ENCODE measurements around the gene PLG. TPM values are rescaled to one million over a fixed set of nuclear protein-coding genes. Genes with fewer than 3 reads are reported as not detected.
"Not testable (repeated sequence)": the region's sequence is repeated elsewhere in the genome, so short reads cannot be mapped to it uniquely, and the experiment has no call there.

The PLG gene
- not detected in 2 replicates for total RNA-seq (2014; rRNA removed; shearing (Covaris generic))

DNA sequence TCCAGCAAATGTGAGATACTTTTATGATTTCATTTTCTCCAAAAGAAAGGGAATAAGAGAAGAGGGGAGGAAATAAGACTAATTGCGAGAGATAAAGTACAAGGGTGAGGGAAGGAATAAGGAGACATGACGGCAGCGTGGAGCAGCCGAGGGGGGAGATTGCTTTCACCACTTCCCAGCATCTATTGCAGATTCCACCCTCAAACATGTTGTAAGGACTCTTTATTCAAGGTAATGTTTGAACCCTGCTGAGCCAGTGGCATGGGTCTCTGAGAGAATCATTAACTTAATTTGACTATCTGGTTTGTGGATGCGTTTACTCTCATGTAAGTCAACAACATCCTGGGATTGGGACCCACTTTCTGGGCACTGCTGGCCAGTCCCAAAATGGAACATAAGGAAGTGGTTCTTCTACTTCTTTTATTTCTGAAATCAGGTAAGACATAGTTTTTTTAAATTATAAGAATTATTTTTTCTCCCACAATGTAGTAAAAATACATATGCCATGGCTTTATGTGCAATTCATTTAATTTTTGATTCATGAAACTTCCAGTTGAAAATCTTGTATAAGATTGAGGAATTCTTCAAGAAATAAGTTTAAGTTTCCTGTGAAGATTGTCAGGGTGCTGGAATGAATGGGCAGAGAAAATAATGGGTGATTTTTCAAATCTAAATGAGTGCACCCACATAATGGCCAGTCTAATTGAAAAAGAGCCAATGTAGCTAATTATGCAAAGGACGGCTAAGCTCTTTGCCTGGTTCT is at the start of gene PLG:
Gene PLG, plus strand, starts transcription at position 327 of the 763 bp plus-strand sequence. Its CDS starts 61 bp downstream, at position 388.
- not testable (repeated sequence) for DNase-seq (ENCODE audit: low read depth)

DNA sequence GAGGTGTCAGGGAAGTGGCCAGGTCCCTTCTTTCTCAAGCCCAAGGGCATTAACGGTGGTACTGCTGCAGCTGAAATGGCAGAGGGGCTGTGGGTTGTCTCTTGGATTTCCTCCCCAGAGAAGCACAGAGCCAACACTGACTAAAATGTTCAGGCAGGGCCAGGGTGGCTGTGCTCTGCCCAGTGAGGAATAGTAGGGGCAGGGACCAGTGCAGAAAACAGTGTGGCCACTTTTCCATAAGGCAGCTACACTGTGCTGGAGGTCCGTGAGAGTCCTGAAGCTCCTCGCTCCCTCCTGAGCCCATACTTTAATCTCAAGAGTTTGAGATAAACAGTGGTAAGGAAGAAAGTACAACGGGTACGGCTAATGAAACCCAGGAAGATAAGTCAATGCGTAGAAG is 42.5 kb upstream of the PLG start:
- no peak for DNase-seq (ENCODE audit: low read depth)

DNA sequence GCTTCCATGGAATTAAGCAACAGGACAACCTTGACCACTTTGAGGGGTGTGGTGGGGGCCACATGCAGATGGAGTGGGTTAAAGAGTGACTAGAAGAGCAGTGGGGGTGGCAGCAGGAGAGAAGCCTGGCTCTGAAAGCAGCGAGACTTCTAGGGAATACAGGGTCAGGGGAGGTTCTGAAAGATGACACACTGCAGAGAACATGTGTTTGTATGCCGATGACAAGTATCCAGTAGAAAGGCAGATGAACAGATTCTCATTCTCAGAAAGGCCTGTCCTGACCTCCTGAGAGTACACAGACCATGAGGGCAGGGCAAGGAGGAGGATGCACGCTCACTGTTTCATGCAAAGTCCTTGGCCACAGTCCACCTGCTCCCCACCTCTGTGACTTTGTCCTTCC is 40.8 kb upstream of the PLG start:
- no peak for DNase-seq (ENCODE audit: low read depth)

DNA sequence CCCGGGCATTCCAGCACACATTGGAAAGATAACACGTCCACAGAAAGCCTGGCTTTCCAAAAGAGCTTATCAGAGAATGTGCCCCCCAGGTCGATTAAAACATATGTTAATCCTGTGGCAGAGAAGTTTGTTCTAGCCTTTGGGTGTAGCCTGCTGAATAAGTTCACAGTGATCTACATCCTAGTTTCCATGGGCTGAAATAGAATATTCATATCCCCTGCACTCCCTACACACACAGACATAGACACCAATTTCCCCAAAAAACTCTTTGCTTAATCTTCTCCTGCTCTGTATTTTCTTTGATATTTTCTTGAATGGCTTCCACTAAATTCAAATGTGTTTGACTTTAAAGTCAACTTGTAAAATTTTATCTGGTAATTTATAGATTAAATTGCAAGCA is 39.6 kb upstream of the PLG start:
- no peak for DNase-seq (ENCODE audit: low read depth)

DNA sequence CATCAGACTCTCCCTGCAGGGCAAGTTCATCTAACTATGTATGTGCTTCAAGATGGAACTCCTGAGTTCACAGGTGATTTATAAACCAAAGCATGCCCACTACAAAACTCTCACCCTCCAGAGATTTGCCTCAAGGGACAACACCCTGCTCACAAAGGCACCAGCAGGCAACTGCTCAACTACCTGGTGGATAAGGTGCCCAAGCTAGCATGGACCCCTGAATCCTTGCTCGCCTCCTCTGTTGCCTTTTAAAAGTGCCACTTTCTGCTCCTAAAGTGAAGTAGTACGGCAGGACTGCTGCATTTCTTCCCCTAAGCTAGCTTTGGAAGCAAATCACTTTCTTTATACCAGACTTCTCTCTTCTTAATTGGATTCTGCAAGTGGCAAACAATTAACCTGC is 39.2 kb upstream of the PLG start:
- DNase-seq (ENCODE audit: low read depth), result no peak

DNA sequence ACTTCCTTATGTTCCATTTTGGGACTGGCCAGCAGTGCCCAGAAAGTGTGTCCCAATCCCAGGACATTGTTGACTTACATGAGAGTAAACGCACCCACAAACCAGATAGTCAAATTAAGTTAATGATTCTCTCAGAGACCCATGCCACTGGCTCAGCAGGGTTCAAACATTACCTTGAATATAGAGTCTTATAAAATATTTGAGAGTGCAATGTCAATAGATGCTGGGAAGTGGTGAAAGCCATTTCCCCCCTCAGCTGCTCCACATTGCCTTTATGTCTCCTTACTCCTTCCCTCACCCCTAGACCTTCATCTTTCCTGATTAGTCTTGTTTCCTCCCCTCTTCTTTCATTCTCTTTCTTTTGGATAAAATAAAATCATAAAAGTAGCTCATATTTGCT is 37.8 kb upstream of the PLG start, which contains the start of gene LPA:
Gene LPA, minus strand, starts transcription at position 78 of the 400 bp plus-strand sequence. Its CDS starts 61 bp downstream, at position 17.
- DNase-seq (ENCODE audit: low read depth), result not testable (repeated sequence)

DNA sequence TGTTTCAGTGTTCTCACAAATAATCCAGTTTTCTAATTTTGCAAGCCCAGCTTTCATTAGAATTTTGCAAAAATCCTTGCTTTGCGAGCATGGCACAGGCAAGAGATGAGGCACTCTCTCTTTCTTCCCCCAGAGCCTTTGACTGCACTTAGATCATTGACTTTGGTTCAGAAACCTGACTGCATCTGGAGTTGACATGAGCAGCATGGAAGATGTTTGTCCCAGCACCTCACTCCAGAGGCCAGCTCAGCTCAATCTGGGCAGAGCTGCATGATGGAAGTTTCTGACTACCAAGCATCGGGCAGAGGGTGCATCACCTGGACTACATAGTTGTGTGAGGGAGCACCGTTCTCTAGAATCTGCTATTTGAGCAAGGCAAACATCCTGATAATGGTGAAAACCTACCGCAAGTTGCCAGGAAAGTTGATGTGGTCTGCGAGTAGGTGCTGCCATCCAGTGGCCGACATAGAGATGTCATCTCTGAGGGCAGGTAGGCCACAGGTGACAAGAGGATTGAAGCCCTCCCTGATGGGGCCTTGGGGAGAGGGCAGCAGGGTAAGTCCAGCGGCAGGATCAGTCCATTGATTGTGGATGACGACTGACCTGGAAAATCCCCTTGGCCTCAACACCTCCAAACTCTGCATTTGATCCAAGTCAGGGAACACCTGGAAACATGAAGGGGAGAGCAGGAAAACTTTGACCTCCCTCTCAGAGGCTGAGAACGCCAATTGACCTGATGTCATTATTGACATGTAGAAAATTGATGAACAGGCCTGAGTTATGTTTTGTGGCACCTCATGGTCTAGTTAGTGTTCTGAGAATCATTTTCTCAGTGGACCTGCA is 34.2 kb upstream of the PLG start:
- peak; percentile 6 for DNase-seq (ENCODE audit: low read depth)

DNA sequence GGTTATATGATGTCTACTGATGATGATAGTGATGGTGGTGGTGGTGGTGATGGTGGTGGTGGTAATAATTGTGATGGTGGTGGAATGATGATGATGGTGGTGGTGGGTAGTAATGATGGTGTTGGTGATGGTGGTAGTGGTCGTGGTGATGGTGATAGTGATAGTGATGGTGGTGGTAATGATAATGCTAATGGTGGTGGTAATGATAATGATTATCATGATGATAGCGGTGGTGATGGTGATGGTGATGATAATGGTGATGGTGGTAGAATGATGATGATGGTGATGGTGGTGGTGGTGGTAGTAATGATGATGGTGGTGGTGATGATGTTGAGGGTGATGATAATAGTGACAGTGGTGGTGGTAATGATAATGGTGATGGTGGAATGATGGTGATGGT is 33.5 kb upstream of the PLG start:
- no peak for DNase-seq (ENCODE audit: low read depth)

DNA sequence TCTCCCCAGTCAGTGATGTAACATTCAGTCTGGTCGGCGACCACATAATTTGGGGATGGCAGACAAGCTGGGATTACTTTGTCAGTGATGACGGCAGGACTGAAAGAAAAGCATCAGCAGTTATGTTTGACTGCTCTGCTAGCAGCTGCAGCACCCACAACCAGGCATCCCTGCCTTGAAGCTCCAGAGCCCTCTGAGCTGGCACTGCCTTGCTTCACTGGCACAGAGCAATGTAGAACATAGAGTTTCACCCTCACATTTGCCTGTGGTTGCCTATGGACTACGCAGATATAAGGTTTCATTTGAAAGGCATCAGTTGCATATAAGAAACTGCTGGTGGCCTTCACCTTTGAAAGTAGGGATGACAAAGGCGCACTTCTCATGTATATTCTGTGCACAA is 25.6 kb upstream of the PLG start:
- not testable (repeated sequence) for DNase-seq (ENCODE audit: low read depth)

DNA sequence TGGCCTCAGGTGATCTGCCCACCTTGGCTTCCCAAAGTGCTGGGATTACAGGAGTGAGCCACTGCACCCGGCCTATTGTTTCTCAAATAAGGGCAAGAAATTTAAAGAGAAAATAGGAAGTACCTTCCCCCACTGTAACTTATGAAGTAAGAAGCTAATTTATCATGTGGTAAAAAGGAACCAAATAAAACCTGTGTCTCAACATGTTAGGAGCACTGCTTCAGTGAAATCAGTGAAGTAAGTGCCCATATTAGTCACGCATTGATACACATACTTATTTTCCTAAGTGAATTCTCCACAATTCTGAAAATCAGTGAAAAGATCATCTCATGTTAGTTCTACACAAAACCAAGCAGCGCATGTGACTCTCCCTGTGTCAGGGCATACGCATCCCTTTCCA is 23.8 kb upstream of the PLG start:
- no peak for DNase-seq (ENCODE audit: low read depth)

DNA sequence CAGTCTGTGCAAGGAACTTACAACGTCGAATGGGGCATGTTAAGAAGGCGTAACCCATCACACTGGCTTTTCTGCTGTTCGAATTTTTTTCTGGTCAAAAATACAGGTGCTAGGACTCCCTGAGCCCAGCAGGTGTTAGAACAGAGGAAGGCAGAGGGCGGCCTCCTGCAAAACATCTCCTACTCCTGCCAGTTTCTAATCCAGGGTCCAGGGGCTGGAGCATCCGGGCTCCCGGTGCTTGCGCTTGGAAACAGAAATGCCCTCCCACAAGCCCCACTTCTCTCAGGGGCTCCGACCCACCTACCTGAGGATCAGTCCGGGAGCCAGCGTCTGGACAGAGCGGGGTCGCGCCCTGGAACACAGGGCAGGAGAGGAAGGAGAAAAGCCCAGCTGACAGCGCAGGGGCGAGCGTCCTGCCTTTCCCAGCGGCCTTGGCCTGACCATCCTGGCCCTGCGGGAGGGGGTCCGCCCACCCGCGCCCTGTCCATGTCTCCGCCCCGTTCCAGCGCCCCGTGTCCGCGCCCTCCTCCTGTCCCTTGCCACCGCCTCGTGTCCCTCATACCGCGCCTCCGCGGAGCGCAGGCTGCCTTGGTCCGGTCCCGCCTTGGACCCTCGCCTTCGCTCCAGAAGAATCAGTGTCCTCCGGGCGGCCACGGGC is 23.2 kb upstream of the PLG start:
- no peak for DNase-seq (ENCODE audit: low read depth)

DNA sequence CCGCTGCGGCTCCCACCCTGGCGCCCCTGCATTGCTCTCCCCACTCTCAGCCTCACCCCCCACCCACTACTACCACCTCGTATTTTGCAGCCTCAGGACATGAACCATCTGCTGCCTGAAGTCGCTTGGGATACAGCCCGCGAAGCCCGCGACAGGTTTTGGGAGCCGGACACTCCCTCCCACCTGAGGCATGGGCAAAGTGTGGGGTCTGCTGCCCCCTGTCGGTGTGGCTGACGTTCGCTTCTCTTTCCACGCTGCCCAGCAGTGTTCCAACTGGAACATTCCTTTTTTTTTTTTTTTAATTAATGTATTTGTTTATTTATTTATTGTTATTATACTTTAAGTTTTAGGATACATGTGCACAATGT is 22.7 kb upstream of the PLG start:
- no peak for DNase-seq (ENCODE audit: low read depth)

DNA sequence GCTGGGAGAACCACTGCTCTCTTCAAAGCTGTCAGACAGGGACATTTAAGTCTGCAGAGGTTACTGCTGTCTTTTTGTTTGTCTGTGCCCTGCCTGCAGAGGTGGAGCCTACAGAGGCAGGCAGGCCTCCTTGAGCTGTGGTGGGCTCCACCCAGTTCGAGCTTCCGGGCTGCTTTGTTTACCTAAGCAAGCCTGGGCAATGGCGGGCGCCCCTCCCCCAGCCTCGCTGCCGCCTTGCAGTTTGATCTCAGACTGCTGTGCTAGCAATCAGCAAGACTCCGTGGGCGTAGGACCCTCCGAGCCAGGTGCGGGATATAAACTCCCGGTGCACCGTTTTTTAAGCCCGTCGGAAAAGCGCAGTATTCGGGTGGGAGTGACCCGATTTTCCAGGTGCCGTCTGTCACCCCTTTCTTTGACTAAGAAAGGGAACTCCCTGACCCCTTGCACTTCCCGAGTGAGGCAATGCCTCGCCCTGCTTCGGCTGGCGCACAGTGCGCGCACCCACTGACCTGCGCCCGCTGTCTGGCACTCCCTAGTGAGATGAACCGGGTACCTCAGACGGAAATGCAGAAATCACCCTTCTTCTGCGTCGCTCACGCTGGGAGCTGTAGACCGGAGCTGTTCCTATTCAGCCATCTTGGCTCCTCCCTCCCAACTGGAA is 16.8 kb upstream of the PLG start:
- DNase-seq (ENCODE audit: low read depth), result not testable (repeated sequence)

DNA sequence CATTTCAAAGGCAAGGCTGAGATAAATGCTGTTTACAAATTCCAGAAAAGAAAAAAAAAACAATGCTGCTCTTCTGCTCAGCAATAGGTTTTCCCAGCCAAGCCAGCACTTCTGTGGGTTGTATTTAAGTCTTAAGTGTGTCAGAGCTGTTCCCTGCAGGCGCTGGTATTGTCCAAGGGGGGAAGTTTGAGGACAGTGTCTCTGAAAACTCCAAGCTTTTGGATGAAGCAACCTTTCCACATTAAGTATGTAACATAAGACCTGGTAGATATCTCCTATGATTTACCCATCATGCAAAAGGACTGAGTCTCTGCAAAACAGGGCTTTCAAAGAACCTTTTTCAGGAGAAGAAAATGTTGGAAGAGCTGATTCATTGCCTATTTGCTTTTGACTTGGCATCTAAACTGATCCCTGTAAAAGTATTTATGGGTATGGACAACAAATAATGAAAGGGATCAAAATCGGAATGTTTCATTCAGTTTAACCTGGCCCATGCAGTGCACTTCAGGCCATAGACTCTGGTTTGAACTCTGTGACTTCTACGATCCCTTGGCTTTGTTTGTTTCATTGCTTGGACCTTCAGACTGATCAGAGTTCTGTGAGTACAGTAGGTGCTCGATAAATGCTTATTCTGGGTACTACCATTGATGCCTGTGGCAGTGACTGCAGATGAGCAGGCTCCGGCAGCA is 16.1 kb upstream of the PLG start:
- no peak for DNase-seq (ENCODE audit: low read depth)

DNA sequence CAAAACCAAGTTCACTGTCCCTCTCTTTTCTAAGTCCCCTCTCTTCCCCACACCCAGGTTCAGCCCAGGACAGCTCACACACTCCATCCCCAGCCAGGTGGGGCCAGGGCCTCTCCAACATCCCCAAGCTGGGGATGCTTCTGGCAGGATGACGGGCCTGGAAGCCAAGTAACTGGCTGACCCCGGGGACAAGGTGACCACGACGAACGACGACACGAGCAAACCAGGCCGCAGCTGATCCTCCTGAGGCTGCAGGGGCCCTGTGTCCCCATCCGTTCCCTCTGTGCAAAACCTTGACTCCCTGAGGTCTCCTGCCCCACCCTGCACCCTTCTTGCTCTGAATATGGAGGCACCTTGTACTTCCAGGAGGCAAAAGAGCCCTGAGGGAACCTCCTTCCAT is 11.6 kb upstream of the PLG start:
- no peak for DNase-seq (ENCODE audit: low read depth)

DNA sequence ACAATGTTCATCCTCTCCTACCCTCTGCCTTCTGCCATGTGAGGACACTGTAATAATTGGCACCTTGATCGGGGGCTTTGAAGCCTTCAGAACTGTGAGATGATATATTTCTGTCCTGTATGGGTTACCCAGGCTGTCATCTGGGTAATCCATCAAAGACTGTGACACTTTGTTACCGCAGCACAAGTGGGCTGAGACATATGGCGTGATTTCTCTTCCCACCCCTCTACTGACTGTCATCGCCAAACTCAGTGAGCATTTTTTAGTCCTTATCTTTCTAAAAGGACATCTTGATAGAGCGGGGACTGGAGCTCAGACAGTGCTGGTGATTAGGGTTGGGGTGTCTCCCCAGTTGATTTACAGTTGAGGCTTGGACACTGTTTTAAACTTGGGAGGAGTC is 10.4 kb upstream of the PLG start:
- no peak for DNase-seq (ENCODE audit: low read depth)

DNA sequence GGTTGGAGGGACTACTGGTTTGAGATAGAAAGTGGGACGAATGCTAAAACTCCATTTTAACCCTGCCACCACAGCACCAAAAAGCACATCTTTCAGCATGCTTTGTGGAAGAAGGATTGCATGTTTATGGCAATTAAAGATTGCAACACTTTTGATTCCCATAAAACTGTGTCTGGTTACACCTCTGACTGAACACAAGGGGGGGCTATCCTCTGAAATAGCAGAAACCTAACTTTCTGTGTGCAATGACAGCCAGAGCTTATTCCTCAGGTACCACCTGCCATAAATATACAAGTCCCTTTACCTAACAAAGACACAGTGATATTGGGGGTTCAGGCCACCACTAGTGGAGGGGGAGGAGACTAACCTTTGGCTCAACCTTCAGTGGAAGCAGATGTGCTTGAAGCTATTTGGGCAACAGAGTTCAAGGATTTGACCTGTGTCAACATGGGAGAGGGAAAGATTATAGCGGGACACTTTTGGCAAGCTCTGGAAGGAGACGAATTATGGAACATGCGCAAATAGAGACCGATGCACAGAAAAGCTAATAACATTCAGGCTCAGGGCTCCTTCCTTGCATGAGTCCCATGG is 9.6 kb upstream of the PLG start:
- DNase-seq (ENCODE audit: low read depth), result peak; percentile 7

DNA sequence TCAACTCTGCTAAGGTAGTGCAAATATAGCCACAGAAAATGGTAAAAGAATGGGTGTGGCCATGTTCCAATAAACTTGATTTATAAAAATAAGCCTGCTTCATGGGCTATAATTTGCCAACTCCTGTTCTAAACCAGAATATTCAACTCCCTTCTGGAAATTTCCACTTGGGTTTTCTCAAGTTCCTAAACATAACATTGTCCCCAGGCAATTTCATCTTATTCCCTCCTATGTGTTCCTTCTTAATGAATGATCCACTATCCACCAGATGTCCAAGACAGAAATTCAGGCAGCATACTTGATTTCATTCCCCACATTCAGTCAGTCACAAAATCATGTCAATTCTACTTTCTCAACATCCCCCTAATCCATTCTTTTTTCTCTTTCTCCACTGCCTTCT is 7.0 kb upstream of the PLG start:
- peak; percentile 72 for DNase-seq (ENCODE audit: low read depth)

DNA sequence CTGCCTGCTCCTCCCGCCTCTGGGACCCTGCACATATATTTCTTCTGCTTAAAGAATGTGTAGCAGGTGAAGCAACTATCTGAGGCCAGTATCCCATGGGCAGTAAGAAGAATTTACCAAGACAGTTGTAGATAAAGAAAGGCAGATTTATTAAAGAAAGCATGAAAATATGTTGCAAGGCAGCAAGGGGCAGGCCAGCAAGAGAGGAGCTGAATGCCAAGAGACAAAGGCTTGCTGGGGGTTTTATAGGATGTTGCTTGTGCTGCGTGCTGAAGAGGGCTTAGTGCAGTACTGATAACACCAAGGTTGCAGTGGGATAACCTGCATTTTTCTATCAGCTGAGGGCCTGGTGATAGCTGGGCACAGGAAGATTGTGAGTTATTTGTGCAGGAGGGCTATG is 6.4 kb upstream of the PLG start:
- DNase-seq (ENCODE audit: low read depth), result not testable (repeated sequence)

DNA sequence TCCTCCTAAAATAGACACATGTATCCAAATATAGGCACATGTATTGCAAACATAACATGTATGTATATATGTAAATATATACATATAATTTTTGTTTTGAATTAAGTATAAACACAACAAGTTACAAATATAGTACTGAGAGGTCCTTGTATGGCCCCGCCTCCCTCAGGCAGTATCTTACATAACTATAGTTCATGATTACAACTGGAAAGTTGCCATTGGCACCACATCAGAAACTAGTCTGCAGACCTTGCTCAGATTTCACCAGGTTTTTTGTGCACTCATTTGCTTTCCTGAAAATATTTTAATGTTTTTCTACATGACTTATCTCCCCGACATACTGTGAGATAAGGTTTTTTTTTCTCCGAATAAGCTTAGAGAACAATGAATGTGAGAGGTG is 5.2 kb upstream of the PLG start:
- DNase-seq (ENCODE audit: low read depth), result not testable (repeated sequence)

DNA sequence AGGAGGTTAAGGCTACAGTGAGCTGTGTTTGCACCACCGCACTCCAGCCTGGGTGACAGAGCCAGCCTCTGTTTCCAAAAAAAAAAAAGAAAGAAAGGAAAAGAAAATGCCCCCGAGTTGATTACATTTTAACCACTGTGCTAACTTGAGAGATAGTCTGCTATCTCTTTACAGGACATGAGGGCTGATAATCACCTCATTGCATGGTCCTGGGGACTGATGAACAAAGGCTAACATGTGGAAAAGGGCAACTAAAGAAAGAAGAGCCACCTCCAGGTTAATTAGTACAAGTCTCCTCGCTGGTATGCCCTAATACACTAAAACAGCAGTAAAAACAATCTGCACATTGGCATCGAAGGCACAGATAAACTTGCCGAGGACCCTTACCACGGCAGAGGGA is 4.2 kb upstream of the PLG start:
- no peak for DNase-seq (ENCODE audit: low read depth)

Measured in RPMI7951 (cell line).